Right atrium auricular region (tissue), 2 donors: Measurements from ENCODE around the gene TBC1D30. TPM values are rescaled to one million over a fixed set of nuclear protein-coding genes. Genes with fewer than 3 reads are reported as not detected.

Experiments
- DNase-seq: peaks from one replicate; pipeline ENCODE4 v3.0.0-alpha.2; 2019; ENCODE audit warnings: low spot score
- H3K27ac ChIP-seq, 2 donors: fragments of 200-600 bp; sonication (generic); 1 replicate in 1 of 2; 2 replicates in 1 of 2; pipeline ENCODE4 v1.5.1; 2016 to 2019
- H3K27me3 ChIP-seq, 2 donors: fragments of 200-600 bp; sonication (generic); one replicate each; pipeline versions ENCODE4 v1.5.1 to v1.6.0; 2017 to 2019
- H3K36me3 ChIP-seq: fragments of 200-600 bp; sonication (generic); one replicate; pipeline ENCODE4 v1.5.1; 2016
- H3K4me1 ChIP-seq, 2 donors: fragments of 200-600 bp; sonication (generic); one replicate each; pipeline versions ENCODE4 v1.5.1 to v1.6.0; 2017 to 2019
- H3K4me3 ChIP-seq, 2 donors: fragments of 200-600 bp; sonication (generic); 1 replicate in 1 of 2; 2 replicates in 1 of 2; pipeline ENCODE4 v1.5.1; 2017 to 2019; ENCODE audit warnings: mild to moderate bottlenecking in 1 of 2, moderate library complexity in 1 of 2
- H3K9me3 ChIP-seq, 2 donors: fragments of 200-600 bp; sonication (generic); one replicate each; pipeline ENCODE4 v1.5.1; 2019
- CTCF ChIP-seq, 2 donors: fragments of 200-600 bp; sonication (generic); IDR thresholded peaks; one replicate each; pipeline ENCODE4 v1.5.1; 2019; ENCODE audit warnings: antibody characterized with exemption in 2 of 2
- total RNA-seq, 2 donors: library from RNA; depleted of rRNA; stranded (reverse); fragments of >200 nt; gene quantifications; one replicate each; pipeline ENCODE4 v1.1.0, GENCODE V29; 2016

Gene TBC1D30
- total RNA-seq, 2 donors from 2014 or later: 0.48 to 3.3 TPM

- TF ChIP-seq CTCF (IDR thresholded peaks at IDR 0.05): no peak
- Histone ChIP-seq H3K4me3 (no peak overlapping the region), H3K36me3 (no peaks in the 10 kb centered on the region), H3K27ac (no peak overlapping the region), H3K27me3 (no peaks in the 10 kb centered on the region), H3K9me3 (no peaks in the 10 kb centered on the region), H3K4me1 (no peaks in the 10 kb centered on the region)
- DNase-seq: no peak
Measured at GRCh38 chr12:64889434-64890216, 65.2 kb downstream of the TBC1D30 start.

GRCh38 chr12:64890873-64891468 is 66.5 kb downstream of the TBC1D30 start:
- H3K4me3 ChIP-seq: no peak overlapping the region
- TF ChIP-seq CTCF (IDR thresholded peaks at IDR 0.05): peak; percentile 70 to 90
- no peaks in the 10 kb centered on the region for H3K4me1 ChIP-seq
- no peak for DNase-seq
- H3K36me3 ChIP-seq: no peaks in the 10 kb centered on the region
- H3K27ac ChIP-seq: no peak overlapping the region
- no peaks in the 10 kb centered on the region for H3K9me3 ChIP-seq
- no peaks in the 10 kb centered on the region for H3K27me3 ChIP-seq

GRCh38 chr12:64891629-64892028 is 67.2 kb downstream of the TBC1D30 start:
- DNase-seq: no peak
- Histone ChIP-seq H3K36me3 (no peaks in the 10 kb centered on the region), H3K27ac (no peak overlapping the region), H3K27me3 (no peaks in the 10 kb centered on the region), H3K4me1 (no peaks in the 10 kb centered on the region), H3K4me3 (no peak overlapping the region), H3K9me3 (no peaks in the 10 kb centered on the region)
- TF ChIP-seq CTCF (IDR thresholded peaks at IDR 0.05): no peak

- no peaks in the 10 kb centered on the region for H3K27me3 ChIP-seq
- DNase-seq: no peak
- H3K9me3 ChIP-seq: no peaks in the 10 kb centered on the region
- no peak overlapping the region for H3K4me3 ChIP-seq
- H3K36me3 ChIP-seq: no peaks in the 10 kb centered on the region
- no peaks in the 10 kb centered on the region for H3K4me1 ChIP-seq
- no peak overlapping the region for H3K27ac ChIP-seq
- no peak for TF ChIP-seq CTCF (IDR thresholded peaks at IDR 0.05)
Measured at GRCh38 chr12:64892561-64892960, 68.1 kb downstream of the TBC1D30 start.

GRCh38 chr12:64893961-64894360 is 69.5 kb downstream of the TBC1D30 start:
- Histone ChIP-seq H3K27ac (no peak overlapping the region), H3K27me3 (no peaks in the 10 kb centered on the region), H3K36me3 (no peaks in the 10 kb centered on the region), H3K4me1 (no peaks in the 10 kb centered on the region), H3K9me3 (no peaks in the 10 kb centered on the region), H3K4me3 (no peak overlapping the region)
- TF ChIP-seq CTCF (IDR thresholded peaks at IDR 0.05): no peak
- no peak for DNase-seq
